ENCODE data around the gene TMEM43.

Gene TMEM43

GRCh38 chr3:14178247-14179113 is 53.6 kb downstream of the TMEM43 start, which contains the start of the genes LSM3 and XPC (continued):
- TF ChIP-seq, protein P1, sequence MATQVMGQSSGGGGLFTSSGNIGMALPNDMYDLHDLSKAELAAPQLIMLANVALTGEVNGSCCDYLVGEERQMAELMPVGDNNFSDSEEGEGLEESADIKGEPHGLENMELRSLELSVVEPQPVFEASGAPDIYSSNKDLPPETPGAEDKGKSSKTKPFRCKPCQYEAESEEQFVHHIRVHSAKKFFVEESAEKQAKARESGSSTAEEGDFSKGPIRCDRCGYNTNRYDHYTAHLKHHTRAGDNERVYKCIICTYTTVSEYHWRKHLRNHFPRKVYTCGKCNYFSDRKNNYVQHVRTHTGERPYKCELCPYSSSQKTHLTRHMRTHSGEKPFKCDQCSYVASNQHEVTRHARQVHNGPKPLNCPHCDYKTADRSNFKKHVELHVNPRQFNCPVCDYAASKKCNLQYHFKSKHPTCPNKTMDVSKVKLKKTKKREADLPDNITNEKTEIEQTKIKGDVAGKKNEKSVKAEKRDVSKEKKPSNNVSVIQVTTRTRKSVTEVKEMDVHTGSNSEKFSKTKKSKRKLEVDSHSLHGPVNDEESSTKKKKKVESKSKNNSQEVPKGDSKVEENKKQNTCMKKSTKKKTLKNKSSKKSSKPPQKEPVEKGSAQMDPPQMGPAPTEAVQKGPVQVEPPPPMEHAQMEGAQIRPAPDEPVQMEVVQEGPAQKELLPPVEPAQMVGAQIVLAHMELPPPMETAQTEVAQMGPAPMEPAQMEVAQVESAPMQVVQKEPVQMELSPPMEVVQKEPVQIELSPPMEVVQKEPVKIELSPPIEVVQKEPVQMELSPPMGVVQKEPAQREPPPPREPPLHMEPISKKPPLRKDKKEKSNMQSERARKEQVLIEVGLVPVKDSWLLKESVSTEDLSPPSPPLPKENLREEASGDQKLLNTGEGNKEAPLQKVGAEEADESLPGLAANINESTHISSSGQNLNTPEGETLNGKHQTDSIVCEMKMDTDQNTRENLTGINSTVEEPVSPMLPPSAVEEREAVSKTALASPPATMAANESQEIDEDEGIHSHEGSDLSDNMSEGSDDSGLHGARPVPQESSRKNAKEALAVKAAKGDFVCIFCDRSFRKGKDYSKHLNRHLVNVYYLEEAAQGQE (tag by site-specific recombination; IDR thresholded peaks at IDR 0.05): peak; percentile 50
- peak; percentile 82 for TF ChIP-seq ZEB2 (tag by site-specific recombination; IDR thresholded peaks at IDR 0.05)
- no peak; the same call in 1 of the 2 replicates for TF ChIP-seq ELK4 (IDR thresholded peaks at IDR 0.05; ENCODE audit: borderline replicate concordance, low read depth, low read length)
- TF ChIP-seq KLF10 (tag by site-specific recombination; IDR thresholded peaks at IDR 0.05): no peak
- TF ChIP-seq WT1 (tag by site-specific recombination; IDR thresholded peaks at IDR 0.05): 0 out of 2 replicates have a peak, but pooled peaks have one; percentile 18
- TF ChIP-seq KLF16 (tag by site-specific recombination; IDR thresholded peaks at IDR 0.05): peak; percentile 54
- TF ChIP-seq ZFHX2 (tag by site-specific recombination; conservative IDR thresholded peaks at IDR 0.05): peak; percentile 87
- peak; percentile 76 for TF ChIP-seq SP7 (tag by site-specific recombination; IDR thresholded peaks at IDR 0.05)
- peak; percentile 52; the same call in 1 of the 2 replicates for TF ChIP-seq PBX3 (CRISPR knock-in tag; IDR thresholded peaks at IDR 0.05)
- 0 out of 2 replicates have a peak, but pooled peaks have one; percentile 14 for TF ChIP-seq GFI1B (tag by site-specific recombination; IDR thresholded peaks at IDR 0.05)
- no peak for TF ChIP-seq HOXD13 (CRISPR knock-in tag; IDR thresholded peaks at IDR 0.05; ENCODE audit: borderline replicate concordance)
- TF ChIP-seq HOXA7 (CRISPR knock-in tag; IDR thresholded peaks at IDR 0.05; ENCODE audit: borderline replicate concordance): no peak
- TF ChIP-seq ZNF707 (tag by site-specific recombination; IDR thresholded peaks at IDR 0.05): no peak
- peak; percentile 76 for TF ChIP-seq ZNF2 (tag by site-specific recombination; IDR thresholded peaks at IDR 0.05)
- peak; percentile 95 for TF ChIP-seq ZBTB11 (tag by site-specific recombination; conservative IDR thresholded peaks at IDR 0.05; ENCODE audit: low read depth)
- TF ChIP-seq PATZ1 (tag by site-specific recombination; IDR thresholded peaks at IDR 0.05): peak; percentile 71
- TF ChIP-seq ZNF639 (tag by site-specific recombination; IDR thresholded peaks at IDR 0.05): peak; percentile 63
- TF ChIP-seq YY2 (tag by site-specific recombination; IDR thresholded peaks at IDR 0.05): peak; percentile 88
- TF ChIP-seq ZBTB17 (tag by site-specific recombination; IDR thresholded peaks at IDR 0.05): 0 out of 2 replicates have a peak, but pooled peaks have one; percentile 36
- peak; percentile 24; the same call in 1 of the 2 replicates for TF ChIP-seq ZNF121 (tag by site-specific recombination; IDR thresholded peaks at IDR 0.05)
- TF ChIP-seq ZBTB21 (tag by site-specific recombination; IDR thresholded peaks at IDR 0.05): peak; percentile 89
- peak; percentile 85 for TF ChIP-seq KLF1 (tag by site-specific recombination; IDR thresholded peaks at IDR 0.05)
- TF ChIP-seq ZNF660 (tag by site-specific recombination; IDR thresholded peaks at IDR 0.05): peak; percentile 75; the same call in 1 of the 2 replicates
- no peak for TF ChIP-seq ZNF10 (tag by site-specific recombination; IDR thresholded peaks at IDR 0.05)
- 0 out of 2 replicates have a peak, but pooled peaks have one; percentile 43 for TF ChIP-seq ZNF610 (tag by site-specific recombination; IDR thresholded peaks at IDR 0.05; ENCODE audit: borderline replicate concordance)
- TF ChIP-seq YY1 (tag by site-specific recombination; IDR thresholded peaks at IDR 0.05): peak; percentile 89
- TF ChIP-seq SP3 (tag by site-specific recombination; IDR thresholded peaks at IDR 0.05): peak; percentile 97
